A549 (cell line): ENCODE results near the gene TMSB4X. TPM values are rescaled to one million over a fixed set of nuclear protein-coding genes. Genes with fewer than 3 reads are reported as not detected.

Experiments
- ATAC-seq, 2 experiments: fragments of 200-7000 bp in 1 of 2; fragments of >200 bp in 1 of 2; cut with Nextera tagmentation in 1 of 2; cut with Tn5 transposase in 1 of 2; 3 replicates each; pipeline versions ENCODE4 v1.8.0 to v1.9.1; 2018 to 2020; ENCODE audit warnings: mild to moderate bottlenecking in 1 of 2, moderate library complexity in 1 of 2
- CTCF ChIA-PET: fragments of 300-600 bp; sonication (Branson Sonifier 250); formaldehyde crosslinking; extraction: SDS; loops from one replicate; lab custom pipeline; 2021; ENCODE audit warnings: antibody characterized with exemption, inconsistent platforms; lab: Yijun Ruan, JAX
- POLR2A ChIA-PET: fragments of 350-600 bp; formaldehyde crosslinking; extraction: SDS; loops from one replicate; lab custom pipeline; 2021; ENCODE audit warnings: antibody characterized with exemption, inconsistent platforms; lab: Yijun Ruan, JAX
- DNase-seq, 2 experiments: peaks; one replicate each; pipeline versions ENCODE4 v3.0.0 to v3.0.0-alpha.2; 2011 to 2016; ENCODE audit warnings: low read depth in 1 of 2, low spot score in 1 of 2
- FAIRE-seq: peaks from 2 replicates; lab custom pipeline; 2011; peaks lifted over from hg19 to GRCh38; lab: Jason Lieb, UNC
- H3K27ac ChIP-seq, 2 experiments: fragments of >200 bp; sonication (Bioruptor Twin); formaldehyde crosslinking; 3 replicates each; pipeline ENCODE4 v1.5.1; 2016 to 2017
- H3K4me1 ChIP-seq: fragments of >200 bp; sonication (Bioruptor Twin); formaldehyde crosslinking; 3 replicates; pipeline ENCODE4 v1.6.1; 2016
- H3K4me2 ChIP-seq: fragments of >200 bp; sonication (Bioruptor Twin); formaldehyde crosslinking; 3 replicates; pipeline ENCODE4 v1.6.1; 2016
- H3K4me3 ChIP-seq: fragments of >200 bp; sonication (Bioruptor Twin); formaldehyde crosslinking; 3 replicates; pipeline ENCODE4 v1.5.1; 2016
- H3K9me3 ChIP-seq: fragments of >200 bp; sonication (Bioruptor Twin); formaldehyde crosslinking; 3 replicates; pipeline ENCODE4 v1.6.1; 2016
- ATOH8 ChIP-seq: fragments of 250-450 bp; sonication (Bioruptor Pico); IDR thresholded peaks from 2 replicates; pipeline ENCODE4 v1.5.0; 2020; ENCODE audit warnings: low read depth, mild to moderate bottlenecking, moderate library complexity
- CHD2 ChIP-seq: fragments of 150-350 bp; IDR thresholded peaks from 2 replicates; pipeline ENCODE4 v1.6.1; 2014; ENCODE audit warnings: low read length; ENCODE audit not compliant: partially characterized antibody
- EHMT2 ChIP-seq: fragments of 200-600 bp; sonication (generic); IDR thresholded peaks from 2 replicates; pipeline ENCODE4 v1.6.1; 2016; ENCODE audit warnings: antibody characterized with exemption, low read depth, mild to moderate bottlenecking, moderate library complexity
- FOSL2 ChIP-seq, 2 experiments: fragments of 450-650 bp in 1 of 2; fragments of >200 bp in 1 of 2; sonication (Bioruptor Twin) in 1 of 2; formaldehyde crosslinking; IDR thresholded peaks; 2 replicates each; pipeline versions ENCODE4 v1.5.0 to v1.6.1; 2016 to 2020; ENCODE audit warnings: mild to moderate bottlenecking in 1 of 2, moderate library complexity in 1 of 2
- GATA3 ChIP-seq: IDR thresholded peaks from 2 replicates; pipeline ENCODE4 v1.6.1; 2012; ENCODE audit warnings: borderline replicate concordance
- HOXA7 ChIP-seq: fragments of 250-450 bp; sonication (Bioruptor Pico); IDR thresholded peaks from 2 replicates; pipeline ENCODE4 v1.5.0; 2020; ENCODE audit warnings: mild to moderate bottlenecking, moderate library complexity
- JUN ChIP-seq, 2 experiments: fragments of >200 bp; sonication (Bioruptor Twin); formaldehyde crosslinking; IDR thresholded peaks; 2 replicates in 1 of 2; 3 replicates in 1 of 2; pipeline ENCODE4 v1.6.1; 2016 to 2017
- JUNB ChIP-seq: fragments of >200 bp; sonication (Bioruptor Twin); formaldehyde crosslinking; IDR thresholded peaks from 2 replicates; pipeline ENCODE4 v1.6.1; 2016
- MAFK ChIP-seq: fragments of 450-650 bp; IDR thresholded peaks from 2 replicates; pipeline ENCODE4 v1.6.1; 2014; ENCODE audit not compliant: partially characterized antibody
- MYC ChIP-seq: IDR thresholded peaks from 2 replicates; pipeline ENCODE4 v1.6.1; 2012; ENCODE audit warnings: mild to moderate bottlenecking, inconsistent platforms, low read length, improper control_type of control experiment, borderline replicate concordance
- NPAS2 ChIP-seq: fragments of 250-450 bp; sonication (Bioruptor Pico); IDR thresholded peaks from 2 replicates; pipeline ENCODE4 v1.8.0; 2022; ENCODE audit warnings: mild to moderate bottlenecking, moderate library complexity, borderline replicate concordance
- NR3C1 ChIP-seq: fragments of >200 bp; sonication (Bioruptor Twin); formaldehyde crosslinking; IDR thresholded peaks from 3 replicates; pipeline ENCODE4 v1.6.1; 2017
- PHF8 ChIP-seq: fragments of 200-600 bp; sonication (generic); IDR thresholded peaks from 2 replicates; pipeline ENCODE4 v1.6.1; 2016; ENCODE audit warnings: low read depth, mild to moderate bottlenecking, antibody characterized with exemption, moderate library complexity, borderline replicate concordance
- RARB ChIP-seq: fragments of 250-450 bp; sonication (Bioruptor Pico); IDR thresholded peaks from 2 replicates; pipeline ENCODE4 v1.8.0; 2021; ENCODE audit warnings: mild to moderate bottlenecking, moderate library complexity
- RCOR1 ChIP-seq: fragments of 150-350 bp; IDR thresholded peaks from 2 replicates; pipeline ENCODE4 v1.6.1; 2014; ENCODE audit warnings: antibody characterized with exemption, low read length, low read depth
- RFX5 ChIP-seq: fragments of 450-650 bp; IDR thresholded peaks from 2 replicates; pipeline ENCODE4 v1.7.1; 2014; ENCODE audit warnings: antibody characterized with exemption, mild to moderate bottlenecking, moderate library complexity
- TP53 ChIP-seq: fragments of 250-450 bp; sonication (Bioruptor Pico); IDR thresholded peaks from 2 replicates; pipeline ENCODE4 v1.5.0; 2021; ENCODE audit warnings: mild to moderate bottlenecking, moderate library complexity
- USF2 ChIP-seq: fragments of 450-650 bp; IDR thresholded peaks from 2 replicates; pipeline ENCODE4 v1.6.1; 2014; ENCODE audit warnings: antibody characterized with exemption
- ZNF302 ChIP-seq: fragments of 250-450 bp; sonication (Bioruptor Pico); IDR thresholded peaks from 2 replicates; pipeline ENCODE4 v1.9.0; 2021; ENCODE audit warnings: inconsistent platforms, mild to moderate bottlenecking, moderate library complexity
- ZSCAN20 ChIP-seq: fragments of 250-450 bp; sonication (Bioruptor Pico); IDR thresholded peaks from 2 replicates; pipeline ENCODE4 v1.8.0; 2022; ENCODE audit warnings: mild to moderate bottlenecking, moderate library complexity
- WGBS: methylation state at CpG from one replicate; pipeline ENCODE4 v1.1.6; 2017; ENCODE audit errors: missing lambda C conversion rate; 5-methylcytosine and 5-hydroxymethylcytosine counted together
- polyA plus RNA-seq, 4 experiments: library from polyadenylated mRNA; depleted of rRNA in 3 of 4; stranded (reverse); fragments of >200 nt; fragmentation: RNase III in 1 of 4; extraction: RNeasy Plus Mini Kit Qiagen cat#74134 plus additional on column Dnase treatment in 1 of 4; gene quantifications; 2 replicates in 3 of 4; 3 replicates in 1 of 4; pipeline ENCODE4 v1.2.3, GENCODE V29; 2011 to 2017

The TMSB4X gene
- polyA plus RNA-seq, 2 of the 4 experiments (the other 2 are of a cell fraction) = 3,130 to 7,447 TPM

GRCh38 chrX:12992544-12993118, 17.7 kb downstream of the TMSB4X start:
- ChIA-PET POLR2A (no interaction called here), CTCF (interaction anchor here (1.4 to 2.0 kb wide), 2 partner anchors 41 to 47 kb away, joined by 3 to 7 read pairs; no protein-coding TSS in a partner anchor)
- peak overlapping the region in 1 of 2 experiments; percentile 66; a peak in 3 of 6 replicates for H3K27ac ChIP-seq
- WGBS = 81% methylated on average over 4 of the region's 4 CpGs
- no peak for TF ChIP-seq PHF8
- no peak for TF ChIP-seq ZSCAN20 (CRISPR knock-in tag)
- no peak for TF ChIP-seq MYC
- no peak overlapping the region for H3K4me2 ChIP-seq
- no peak for DNase-seq
- no peaks in the 10 kb centered on the region for H3K9me3 ChIP-seq
- FAIRE-seq = peak; percentile 59
- no peak for ATAC-seq
- H3K4me3 ChIP-seq = no peak overlapping the region
- peaks cover 43% of the 10 kb centered on the region for H3K4me1 ChIP-seq

GRCh38 chrX:12993826-12994225, 18.9 kb downstream of the TMSB4X start:
- CTCF ChIA-PET = interaction anchor here (1.4 to 2.0 kb wide), 2 partner anchors 21 to 48 kb away, joined by 3 to 7 read pairs; no protein-coding TSS in a partner anchor
- 54% methylated on average over 1 of the region's 1 CpG for WGBS
- TF ChIP-seq CHD2 (no peak), JUNB (no peak), RARB (CRISPR knock-in tag) (no peak), ATOH8 (CRISPR knock-in tag) (no peak), HOXA7 (CRISPR knock-in tag) (no peak)
- Histone ChIP-seq H3K4me1 (peaks cover 45% of the 10 kb centered on the region), H3K4me2 (peak overlapping the region; percentile 36; the same call in 2 of the 3 replicates), H3K9me3 (no peaks in the 10 kb centered on the region), H3K4me3 (no peak overlapping the region), H3K27ac (peak overlapping the region; percentile 41 to 47; a peak in 4 of 6 replicates)
- DNase-seq (no peak), ATAC-seq (peak in 1 of 2 experiments; percentile 25; a peak in 1 of 6 replicates), FAIRE-seq (no peak)
- POLR2A ChIA-PET = no interaction called here

GRCh38 chrX:12994321-12994720, 19.4 kb downstream of the TMSB4X start:
- Histone ChIP-seq H3K4me2 (peak overlapping the region; percentile 36; the same call in 1 of the 3 replicates), H3K27ac (peak overlapping the region; percentile 41 to 47; a peak in 4 of 6 replicates), H3K4me3 (no peak overlapping the region), H3K4me1 (peaks cover 46% of the 10 kb centered on the region), H3K9me3 (no peaks in the 10 kb centered on the region)
- TF ChIP-seq USF2 (0 out of 2 replicates have a peak, but pooled peaks have one; percentile 15), MYC (no peak), NPAS2 (CRISPR knock-in tag) (no peak), JUNB (no peak)
- POLR2A ChIA-PET = no interaction called here
- FAIRE-seq (peak; percentile 99), DNase-seq (no peak), ATAC-seq (no peak)
- CTCF ChIA-PET = interaction anchor here (1.4 to 2.0 kb wide), 2 partner anchors 21 to 48 kb away, joined by 3 to 7 read pairs; no protein-coding TSS in a partner anchor
- 49% methylated on average over 4 of the region's 4 CpGs for WGBS

- H3K9me3 ChIP-seq = no peaks in the 10 kb centered on the region
- TF ChIP-seq JUN (IDR thresholded peaks at IDR 0.05) = no peak
- TF ChIP-seq TP53 (CRISPR knock-in tag) = no peak
- no peak for TF ChIP-seq ZNF302 (CRISPR knock-in tag)
- no peak for TF ChIP-seq GATA3
- TF ChIP-seq EHMT2 = no peak
- TF ChIP-seq MAFK = no peak
- no peak for TF ChIP-seq FOSL2 (IDR thresholded peaks at IDR 0.05)
- no peak for TF ChIP-seq FOSL2 (CRISPR knock-in tag; IDR thresholded peaks at IDR 0.05)
- TF ChIP-seq RCOR1 = no peak
- TF ChIP-seq RFX5 = no peak
- TF ChIP-seq NR3C1 = no peak
- TF ChIP-seq, all 56 proteins: peak for 0
- POLR2A ChIA-PET = no interaction called here
- 64% methylated on average over 3 of the region's 3 CpGs for WGBS
- DNase-seq (no peak), FAIRE-seq (no peak), ATAC-seq (no peak)
- H3K27ac ChIP-seq = peak overlapping the region; percentile 86 to 91
- H3K4me2 ChIP-seq = peak overlapping the region; percentile 85
- no peak overlapping the region for H3K4me3 ChIP-seq
- H3K4me1 ChIP-seq = peaks cover 60% of the 10 kb centered on the region
- CTCF ChIA-PET = interaction anchor here (1.1 to 1.5 kb wide), 2 partner anchors 11 to 14 kb away, joined by 3 read pairs; no protein-coding TSS in a partner anchor
Measured at GRCh38 chrX:12996934-12997435, 22.1 kb downstream of the TMSB4X start.
